Endothelial cell of hepatic sinusoid (primary cell): ENCODE data around the gene SEC24C.
"Not testable (repeated sequence)": the region's sequence is repeated elsewhere in the genome, so short reads cannot be mapped to it uniquely, and the experiment has no call there.

Source experiments
- in situ Hi-C: cut with HindIII; loops from 2 replicates; pipeline ENCODE4 v1.10.0; 2017; ENCODE audit warnings: low sequenced_read_pairs

Gene SEC24C

DNA sequence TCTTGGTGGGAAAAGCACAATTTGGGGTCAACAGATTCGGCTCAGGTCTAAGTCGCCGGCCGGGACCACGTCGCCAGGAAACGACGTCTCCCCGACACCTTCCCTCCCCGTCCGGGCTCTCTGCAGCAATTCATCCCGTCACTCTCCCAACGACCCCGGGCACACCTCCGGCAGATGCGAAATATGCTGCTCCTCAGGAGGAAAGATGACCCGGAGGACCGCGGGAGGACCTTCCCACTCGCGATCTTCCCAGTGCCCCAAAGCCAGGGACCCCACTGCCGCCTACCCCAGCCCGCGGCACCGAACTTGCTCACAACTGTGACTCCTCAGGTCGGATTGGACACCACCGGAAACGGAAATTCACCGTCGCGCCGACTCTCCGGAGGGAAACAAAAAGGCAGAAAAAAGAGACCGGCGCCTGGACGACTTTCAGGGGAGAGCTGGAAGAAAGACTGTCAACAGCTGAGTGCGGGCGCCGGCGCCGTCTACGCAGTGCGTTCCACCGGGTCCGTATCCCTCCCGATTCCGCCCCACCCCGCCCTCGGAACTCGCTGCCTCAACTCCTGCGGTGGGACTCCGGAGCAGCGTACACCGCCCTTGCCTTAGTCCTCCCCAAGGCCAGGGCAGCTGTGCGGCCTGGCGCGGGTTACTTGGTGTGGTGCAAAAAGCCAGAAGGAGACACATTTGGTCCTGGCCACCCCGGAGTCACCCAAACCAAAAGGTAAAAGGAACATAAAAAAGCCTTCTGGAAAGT lies 13.8 kb upstream of the SEC24C start:
- in situ Hi-C loops, result no loop called here

DNA sequence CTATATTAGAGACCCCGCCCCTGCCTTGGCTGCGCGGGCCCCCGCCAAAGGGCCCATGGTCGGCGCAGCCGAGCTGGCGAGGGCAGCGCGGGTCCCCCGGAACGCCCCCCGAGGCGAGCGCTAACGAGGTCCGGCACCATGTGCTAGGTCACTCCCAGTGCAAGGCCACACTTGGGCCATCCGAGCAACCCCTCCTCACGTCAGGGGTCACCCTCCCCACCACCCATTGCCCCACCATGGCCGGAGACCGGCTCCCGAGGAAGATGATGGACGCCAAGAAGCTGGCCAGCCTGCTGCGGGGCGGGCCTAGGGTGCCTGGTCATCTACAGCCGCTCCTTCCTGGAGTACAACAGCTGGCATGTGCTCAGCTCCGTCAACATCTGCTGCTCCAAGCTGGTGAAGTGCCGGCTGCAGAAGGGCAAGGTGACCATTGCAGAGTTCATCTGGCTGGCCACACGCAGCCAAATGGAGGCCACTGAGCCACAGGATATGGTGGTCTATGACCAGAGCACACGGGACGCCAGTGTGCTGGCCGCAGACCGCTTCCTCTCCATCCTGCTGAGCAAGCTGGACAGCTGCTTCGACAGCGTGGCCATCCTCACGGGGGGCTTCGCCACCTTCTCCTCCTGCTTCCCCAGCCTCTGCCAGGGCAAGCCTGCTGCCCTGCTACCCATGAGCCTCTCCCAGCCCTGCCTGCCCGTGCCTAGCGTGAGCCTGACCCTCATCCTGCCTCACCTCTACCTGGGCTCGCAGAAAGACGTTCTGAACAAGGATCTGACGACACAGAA lies 12.4 kb upstream of the SEC24C start:
- in situ Hi-C loops, result no loop called here

DNA sequence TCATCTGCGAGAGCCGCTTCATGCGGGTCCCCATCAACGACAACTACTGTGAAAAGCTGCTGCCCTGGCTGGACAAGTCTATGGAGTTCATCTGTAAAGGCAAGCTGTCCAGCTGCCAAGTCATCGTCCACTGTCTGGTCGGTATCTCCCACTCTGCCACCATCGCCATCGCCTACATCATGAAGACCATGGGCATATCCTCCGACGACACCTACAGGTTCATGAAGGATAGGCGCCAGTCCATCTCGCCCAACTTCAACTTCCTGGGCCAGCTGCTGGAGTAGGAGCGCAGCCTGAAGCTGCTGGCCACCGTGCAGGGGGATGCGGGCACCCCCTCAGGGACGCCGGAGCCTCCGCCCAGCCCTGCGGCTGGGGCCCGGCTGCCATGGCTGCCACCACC lies 11.7 kb upstream of the SEC24C start:
- in situ Hi-C loops, result no loop called here

DNA sequence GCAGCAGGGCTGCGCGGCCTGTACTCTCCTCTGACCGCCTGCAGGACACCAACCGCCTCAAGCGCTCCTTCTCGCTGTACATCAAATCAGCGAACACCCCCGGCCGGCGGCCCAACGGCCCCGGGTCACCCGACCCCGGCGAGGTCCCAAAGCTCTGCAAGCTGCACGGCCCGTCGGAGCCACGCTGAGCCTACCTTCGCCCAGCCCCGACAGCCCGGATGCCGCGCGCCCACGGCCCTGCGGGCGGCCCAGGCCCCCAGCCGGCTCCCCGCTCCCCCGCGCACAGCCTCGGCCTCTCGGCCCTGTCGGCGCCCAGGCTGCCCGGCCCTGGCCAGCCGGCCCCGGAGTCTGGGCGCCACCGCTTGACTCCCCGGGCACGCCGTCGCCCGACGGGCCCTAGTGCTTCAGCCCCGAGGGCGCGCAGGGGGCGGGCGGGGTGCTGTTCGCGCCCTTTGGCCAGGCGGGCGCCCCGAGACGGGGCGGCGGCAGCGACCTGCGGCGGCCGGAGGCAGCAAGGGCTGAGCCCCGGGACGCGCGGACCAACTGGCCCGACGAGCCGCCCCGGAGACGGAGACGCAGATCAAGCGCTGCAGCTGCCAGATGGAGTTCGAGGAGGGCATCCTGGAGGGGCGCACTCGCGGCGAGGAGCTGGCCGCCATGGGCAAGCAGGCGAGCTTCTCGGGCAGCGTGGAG lies 11.1 kb upstream of the SEC24C start:
- in situ Hi-C loops, result no loop called here

DNA sequence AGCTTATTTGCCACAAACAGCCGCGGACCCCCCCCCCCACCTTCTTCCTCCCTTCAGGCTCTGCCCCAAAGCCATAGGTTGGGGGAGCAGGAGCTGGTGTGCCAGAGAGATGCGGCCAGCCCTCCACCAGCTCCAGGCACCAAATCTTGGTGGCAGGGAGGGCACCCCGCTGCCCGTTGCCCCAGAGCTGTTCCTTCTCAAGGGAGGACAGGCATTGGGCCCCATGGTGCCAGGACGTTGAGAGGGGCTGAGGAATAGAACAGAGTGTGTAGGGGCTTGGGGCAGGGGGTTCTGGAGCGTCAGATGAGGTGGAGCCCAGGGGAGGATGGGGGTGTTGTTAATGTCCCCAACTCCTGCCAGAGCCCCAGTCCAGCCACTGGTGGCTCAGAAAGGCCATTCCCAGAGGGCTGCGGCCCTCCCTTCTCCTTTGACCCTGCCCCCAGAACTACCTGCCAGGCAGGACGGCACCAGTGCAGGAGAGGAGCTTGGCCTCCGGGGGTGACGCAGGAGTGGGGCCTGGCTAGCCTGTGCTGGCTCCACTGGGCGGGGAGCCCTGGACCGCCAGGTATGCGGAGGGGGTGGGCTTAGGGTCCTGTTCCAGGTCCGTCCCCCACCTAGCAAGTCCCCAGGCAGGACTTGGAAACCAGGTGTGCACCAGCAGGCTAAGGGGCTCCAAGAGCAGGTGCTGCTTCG lies 10.0 kb upstream of the SEC24C start:
- in situ Hi-C loops, result no loop called here

DNA sequence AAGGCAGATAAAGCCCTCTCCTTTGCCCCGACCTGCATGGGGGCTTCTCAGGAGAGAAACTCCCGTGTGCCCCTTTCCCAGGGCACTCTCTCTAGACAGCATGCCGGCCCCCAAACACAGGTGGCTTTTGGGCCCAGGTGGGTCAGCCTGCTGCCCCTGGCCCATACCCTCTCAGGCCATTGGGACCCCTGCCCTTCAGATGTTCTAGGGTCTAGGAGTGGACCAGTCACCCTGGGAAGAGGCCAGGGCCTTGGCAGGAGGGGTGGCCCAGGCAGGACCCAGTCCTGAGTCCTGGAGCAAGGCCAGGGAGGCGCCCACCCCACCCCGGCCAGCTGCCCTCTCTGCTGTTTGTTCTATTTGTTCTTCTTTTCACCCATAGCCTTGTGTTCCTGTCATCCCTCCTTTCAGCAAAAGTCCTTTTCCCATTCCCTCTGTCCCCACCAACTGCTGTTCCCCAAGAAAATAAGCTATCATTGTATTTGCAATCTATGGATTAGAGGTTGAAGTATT lies 9.3 kb upstream of the SEC24C start:
- in situ Hi-C loops, result no loop called here

DNA sequence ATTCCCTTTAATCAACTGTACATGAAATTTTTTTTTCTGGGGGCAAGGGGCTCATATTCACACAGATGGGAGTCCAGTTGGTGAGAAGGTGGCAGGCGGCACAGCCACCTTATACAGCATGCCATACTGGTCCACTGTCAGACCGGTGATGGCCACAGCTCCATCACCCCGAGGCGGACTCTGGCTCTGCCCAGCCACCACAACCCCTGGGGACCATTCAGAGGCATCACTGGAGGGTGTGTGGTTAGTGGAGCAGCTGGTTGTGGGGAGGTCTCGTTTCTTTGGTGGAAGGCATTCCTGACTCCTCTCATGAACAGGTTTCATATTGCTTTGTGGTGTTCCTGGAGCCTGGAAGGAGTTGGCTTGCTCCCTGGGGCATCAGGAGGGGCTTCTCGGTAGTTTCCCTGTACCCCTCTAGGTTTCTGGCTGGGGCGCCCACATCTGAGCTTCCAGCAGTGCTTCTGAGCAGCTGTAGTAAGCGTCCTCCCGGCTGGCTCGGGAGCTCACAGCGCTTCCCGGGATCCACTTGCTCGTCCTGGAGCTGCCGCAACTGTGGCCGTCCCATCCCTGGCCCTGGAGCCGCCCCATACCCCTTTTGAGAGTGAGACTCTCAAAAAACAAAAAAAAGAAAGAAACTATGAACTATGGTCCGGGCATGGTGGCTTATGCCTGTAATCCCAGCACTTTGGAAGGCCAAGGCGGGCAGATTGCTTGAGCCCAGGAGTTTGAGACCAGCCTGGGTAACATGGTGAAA lies 3.5 kb upstream of the SEC24C start:
- in situ Hi-C loops, result not testable (repeated sequence)

GRCh38 chr10:73742454-73742734 lies 1.8 kb upstream of the SEC24C start:
- in situ Hi-C loops, result no loop called here

DNA sequence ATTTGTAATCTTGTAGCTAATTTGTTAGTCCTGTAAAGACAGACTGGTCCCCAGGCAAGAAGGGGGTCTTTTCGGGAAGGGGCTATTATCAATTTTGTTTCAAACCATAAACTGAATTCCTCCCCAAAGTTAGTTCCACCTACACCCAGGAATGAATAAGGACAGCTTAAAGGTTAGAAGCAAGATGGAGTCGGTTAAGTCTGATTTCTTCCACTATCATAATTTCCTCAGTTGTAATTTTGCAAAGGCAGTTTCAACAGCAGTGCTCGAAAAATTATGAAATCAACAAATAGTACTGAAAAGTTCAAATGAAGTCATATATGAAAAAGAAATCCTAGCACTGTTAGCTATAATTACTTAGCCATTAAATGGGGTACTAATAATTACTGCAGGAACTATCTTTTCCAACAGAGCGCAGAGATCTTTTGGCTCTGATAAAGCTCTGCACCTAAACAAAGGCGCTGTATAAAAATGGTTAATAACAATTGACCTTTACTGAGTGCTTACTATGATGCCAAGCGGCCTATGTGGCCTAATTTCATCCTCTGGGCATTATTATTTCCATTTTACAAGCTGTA lies 756 bp upstream of the SEC24C start:
- in situ Hi-C loops, result no loop called here

DNA sequence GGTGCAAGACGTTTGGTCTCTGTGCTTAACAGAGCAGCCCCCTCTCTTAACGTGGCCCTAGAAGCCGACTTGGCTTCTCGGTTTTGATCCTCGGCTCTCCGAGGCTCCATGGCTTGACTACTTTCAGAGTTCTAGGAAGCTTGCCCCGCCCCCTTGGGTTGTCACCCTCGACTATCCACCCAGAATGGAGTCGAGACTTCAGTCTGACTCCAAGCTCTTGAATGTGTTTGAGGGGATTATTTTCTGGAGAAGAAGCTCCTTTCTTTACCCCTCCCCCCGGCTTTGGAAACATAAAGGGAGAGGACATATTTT lies 448 bp downstream of the SEC24C start:
- in situ Hi-C loops, result no loop called here

DNA sequence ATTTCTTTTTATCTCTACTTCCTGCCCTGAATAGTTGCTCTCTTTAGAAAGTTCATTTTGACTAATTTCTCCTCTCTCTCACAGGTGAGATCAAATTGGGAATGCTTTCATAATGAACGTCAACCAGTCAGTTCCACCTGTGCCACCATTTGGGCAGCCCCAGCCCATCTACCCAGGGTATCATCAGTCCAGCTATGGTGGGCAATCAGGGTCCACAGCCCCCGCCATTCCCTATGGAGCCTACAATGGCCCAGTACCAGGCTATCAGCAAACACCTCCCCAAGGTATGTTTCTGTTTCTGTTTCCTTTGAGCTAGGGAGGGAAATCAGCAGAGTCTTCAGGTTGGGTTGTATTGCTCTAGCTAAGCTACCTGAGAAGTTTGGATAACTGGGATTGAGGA lies 2.5 kb downstream of the SEC24C start:
- in situ Hi-C loops, result no loop called here

- in situ Hi-C loops, result no loop called here
These were observed 6.6 kb downstream of the SEC24C start for GRCh38 chr10:73750819-73751218.

- in situ Hi-C loops, result no loop called here
These were observed 12.0 kb downstream of the SEC24C start for GRCh38 chr10:73756183-73756582.

- in situ Hi-C loops, result no loop called here
These were observed 14.7 kb downstream of the SEC24C start for GRCh38 chr10:73758704-73759511.

DNA sequence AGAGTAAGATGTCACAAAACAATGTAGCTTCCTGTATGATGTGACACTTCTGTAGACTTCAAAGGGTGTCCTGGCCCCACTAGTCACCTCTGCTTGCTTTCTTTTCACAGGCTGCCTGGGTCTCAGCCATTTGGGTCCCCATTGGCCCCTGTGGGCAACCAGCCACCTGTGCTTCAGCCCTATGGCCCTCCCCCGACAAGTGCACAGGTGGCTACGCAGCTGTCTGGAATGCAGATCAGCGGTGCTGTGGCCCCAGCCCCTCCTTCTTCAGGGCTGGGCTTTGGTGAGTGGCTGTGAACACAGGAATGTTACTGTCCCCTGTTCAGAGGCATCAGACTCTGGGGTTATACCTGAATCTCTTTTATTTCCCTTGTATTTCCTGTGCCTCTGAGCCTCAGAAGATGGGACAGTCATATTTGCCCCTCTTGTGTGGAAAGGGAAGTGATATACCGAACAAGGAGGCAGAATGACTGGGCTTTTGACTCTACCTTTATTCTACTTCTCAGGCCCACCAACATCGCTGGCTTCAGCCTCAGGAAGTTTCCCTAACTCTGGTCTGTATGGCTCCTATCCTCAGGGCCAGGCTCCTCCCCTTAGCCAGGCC lies 15.4 kb downstream of the SEC24C start:
- in situ Hi-C loops, result no loop called here

DNA sequence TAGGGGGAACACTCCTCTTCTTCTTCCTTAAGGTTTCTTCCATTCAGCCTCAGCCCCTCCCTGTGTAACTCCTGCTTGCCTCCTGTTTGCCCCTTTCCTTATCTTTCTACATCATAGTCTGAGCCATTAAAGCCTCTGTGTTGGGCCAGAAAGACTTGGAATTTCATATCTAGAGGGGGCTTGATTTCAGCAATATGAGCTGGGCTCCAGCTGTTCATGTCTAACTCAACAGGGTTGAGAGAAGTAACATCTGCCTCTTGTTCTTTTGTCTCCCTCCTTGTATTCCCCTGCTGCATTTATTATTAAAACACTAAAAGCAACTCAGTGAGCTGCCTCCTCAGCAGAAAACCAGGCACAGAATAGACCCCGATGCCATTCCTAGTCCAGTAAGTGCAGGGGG lies 17.6 kb downstream of the SEC24C start:
- in situ Hi-C loops, result no loop called here

DNA sequence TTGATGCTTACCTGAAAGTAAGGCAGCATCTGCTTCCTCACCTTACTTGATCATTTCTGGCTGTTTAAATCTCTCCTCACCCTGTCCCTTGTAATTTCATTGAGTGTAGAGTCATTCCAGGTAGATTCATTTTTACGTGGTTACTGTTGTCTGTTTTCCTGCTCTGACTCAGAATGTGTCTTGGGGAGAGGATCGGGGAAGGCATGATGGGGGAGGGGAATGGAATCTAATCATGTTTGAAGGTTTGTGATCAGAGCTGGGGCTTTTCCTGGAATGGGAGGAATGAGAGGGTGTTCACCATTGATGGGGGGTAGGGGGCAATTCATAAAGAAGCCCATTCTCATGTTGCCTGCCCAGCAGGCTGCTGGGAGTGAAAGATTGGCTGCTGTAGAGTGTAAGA lies 18.7 kb downstream of the SEC24C start:
- in situ Hi-C loops, result no loop called here

GRCh38 chr10:73763343-73763742 lies 19.2 kb downstream of the SEC24C start:
- in situ Hi-C loops, result no loop called here

DNA sequence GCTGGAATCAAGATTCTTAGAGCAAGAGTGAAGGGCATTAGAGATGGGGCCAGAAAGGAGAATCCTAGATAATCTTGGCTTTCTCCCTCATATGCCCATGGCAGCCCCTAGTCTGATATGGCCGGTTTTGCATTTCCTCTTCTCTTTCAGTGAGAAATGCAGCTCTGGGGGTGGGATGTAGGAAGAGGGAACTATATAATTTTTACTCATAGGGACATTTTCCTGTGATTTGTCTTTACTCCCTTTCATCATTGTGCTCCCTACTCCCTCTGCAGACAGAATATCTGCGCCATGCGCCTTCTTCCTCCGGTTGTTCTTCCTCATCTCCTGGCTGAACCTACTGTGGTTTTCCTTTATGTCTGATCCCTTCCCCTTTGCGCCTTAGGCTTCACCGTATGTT lies 20.9 kb downstream of the SEC24C start:
- in situ Hi-C loops, result no loop called here
